ENCODE measurements around the gene PPARGC1A.

GRCh38 chr4:23931489-23931830, 41.6 kb upstream of the PPARGC1A start:
- TF ChIP-seq CTCF (IDR thresholded peaks at IDR 0.05) (no peak), EZH2 (IDR thresholded peaks at IDR 0.05; ENCODE audit: borderline replicate concordance, insufficient read depth, low read depth, low read length, poor library complexity, severe bottlenecking) (no peak)

All from B cell (primary cell).